Upper lobe of right lung (tissue), 1 donor: ENCODE results near the gene PSMB3. TPM values are rescaled to one million over a fixed set of nuclear protein-coding genes. Genes with fewer than 3 reads are reported as not detected.

Experiments
- ATAC-seq: fragments of 200-7000 bp; cut with Tn5 transposase; one replicate; pipeline ENCODE4 v1.9.1; 2020; ENCODE audit warnings: mild to moderate bottlenecking, moderate library complexity
- DNase-seq: peaks from one replicate; pipeline ENCODE4 v3.0.0-alpha.2; 2020
- H3K27ac ChIP-seq: fragments of 200-600 bp; one replicate; pipeline ENCODE4 v1.8.0; 2022
- H3K27me3 ChIP-seq: fragments of 200-600 bp; one replicate; pipeline ENCODE4 v1.8.0; 2022; ENCODE audit warnings: mild to moderate bottlenecking
- H3K36me3 ChIP-seq: fragments of 200-600 bp; one replicate; pipeline ENCODE4 v1.8.0; 2022
- H3K4me1 ChIP-seq: fragments of 200-600 bp; one replicate; pipeline ENCODE4 v1.8.0; 2022
- H3K4me3 ChIP-seq: fragments of 200-600 bp; one replicate; pipeline ENCODE4 v1.8.0; 2022; ENCODE audit warnings: mild to moderate bottlenecking
- H3K9me3 ChIP-seq: fragments of 200-600 bp; one replicate; pipeline ENCODE4 v1.8.0; 2022
- intact Hi-C: fragments of 100-400 bp; cut with DNase I; formaldehyde crosslinking; loops from one replicate; pipeline ENCODE4 v1.11.0; 2022
- total RNA-seq: library from RNA; stranded (reverse); fragmentation: NEBNext Ultra II Directional; extraction: Animal tissue kit (Norgen Biotek cat#: 25700); gene quantifications from one replicate; pipeline ENCODE4 v1.2.1, GENCODE V29; 2021
- TF ChIP-seq, protein P1 (sequence below): fragments of 200-600 bp; IDR thresholded peaks from one replicate; pipeline ENCODE4 v1.8.0; 2022; ENCODE audit warnings: antibody characterized with exemption
- donor health status: DM: no; HTN: yes; CAD: no; lungs with severe emphysema.

PSMB3 gene
- total RNA-seq, 1 donor from 2014 or later, result 127 TPM

DNA sequence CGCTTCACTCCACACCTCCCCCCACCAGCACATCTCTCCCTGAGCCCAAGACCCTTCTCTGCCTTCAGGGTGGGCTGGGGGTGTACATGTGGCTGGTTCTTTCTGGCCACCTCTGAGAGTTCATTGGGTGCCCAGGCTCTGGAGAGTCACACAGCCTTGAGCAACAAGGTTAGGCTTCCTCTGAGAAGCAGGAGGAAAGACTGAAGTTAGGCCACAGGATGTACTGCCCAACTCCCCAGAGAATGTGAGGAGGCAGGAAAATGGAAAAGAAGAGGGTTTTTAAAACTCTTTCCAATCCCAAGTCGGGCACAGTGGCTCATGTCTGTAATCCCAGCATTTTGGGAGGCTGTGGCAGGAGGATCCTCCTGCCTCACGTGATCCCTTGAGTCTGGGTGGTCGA, 11.7 kb upstream of the PSMB3 start:
- peaks cover 26% of the 10 kb centered on the region for H3K36me3 ChIP-seq
- no peaks in the 10 kb centered on the region for H3K27me3 ChIP-seq
- H3K4me3 ChIP-seq, result no peak overlapping the region
- no peak for ATAC-seq
- H3K9me3 ChIP-seq, result no peaks in the 10 kb centered on the region
- TF ChIP-seq, protein P1, sequence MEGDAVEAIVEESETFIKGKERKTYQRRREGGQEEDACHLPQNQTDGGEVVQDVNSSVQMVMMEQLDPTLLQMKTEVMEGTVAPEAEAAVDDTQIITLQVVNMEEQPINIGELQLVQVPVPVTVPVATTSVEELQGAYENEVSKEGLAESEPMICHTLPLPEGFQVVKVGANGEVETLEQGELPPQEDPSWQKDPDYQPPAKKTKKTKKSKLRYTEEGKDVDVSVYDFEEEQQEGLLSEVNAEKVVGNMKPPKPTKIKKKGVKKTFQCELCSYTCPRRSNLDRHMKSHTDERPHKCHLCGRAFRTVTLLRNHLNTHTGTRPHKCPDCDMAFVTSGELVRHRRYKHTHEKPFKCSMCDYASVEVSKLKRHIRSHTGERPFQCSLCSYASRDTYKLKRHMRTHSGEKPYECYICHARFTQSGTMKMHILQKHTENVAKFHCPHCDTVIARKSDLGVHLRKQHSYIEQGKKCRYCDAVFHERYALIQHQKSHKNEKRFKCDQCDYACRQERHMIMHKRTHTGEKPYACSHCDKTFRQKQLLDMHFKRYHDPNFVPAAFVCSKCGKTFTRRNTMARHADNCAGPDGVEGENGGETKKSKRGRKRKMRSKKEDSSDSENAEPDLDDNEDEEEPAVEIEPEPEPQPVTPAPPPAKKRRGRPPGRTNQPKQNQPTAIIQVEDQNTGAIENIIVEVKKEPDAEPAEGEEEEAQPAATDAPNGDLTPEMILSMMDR, result no peak
- no peak for DNase-seq
- intact Hi-C loops, result no loop called here
- H3K4me1 ChIP-seq, result peaks cover 29% of the 10 kb centered on the region
- no peak overlapping the region for H3K27ac ChIP-seq

GRCh38 chr17:38741461-38741860, 11.1 kb upstream of the PSMB3 start:
- intact Hi-C loops, result no loop called here
- no peak overlapping the region for H3K4me3 ChIP-seq
- H3K4me1 ChIP-seq, result peaks cover 33% of the 10 kb centered on the region
- ATAC-seq (no peak), DNase-seq (no peak)
- H3K36me3 ChIP-seq, result peaks cover 19% of the 10 kb centered on the region
- H3K9me3 ChIP-seq, result no peaks in the 10 kb centered on the region
- TF ChIP-seq, protein P1, result no peak
- H3K27ac ChIP-seq, result peak overlapping the region; percentile 85
- no peaks in the 10 kb centered on the region for H3K27me3 ChIP-seq

- DNase-seq (peak; percentile 79), ATAC-seq (peak; percentile 68)
- Histone ChIP-seq H3K27ac (peak overlapping the region; percentile 85), H3K4me3 (no peak overlapping the region), H3K27me3 (no peaks in the 10 kb centered on the region), H3K4me1 (peaks cover 38% of the 10 kb centered on the region), H3K9me3 (no peaks in the 10 kb centered on the region), H3K36me3 (peaks cover 14% of the 10 kb centered on the region)
- intact Hi-C loops, result no loop called here
- TF ChIP-seq, protein P1, result no peak
These were observed 10.6 kb upstream of the PSMB3 start for GRCh38 chr17:38741921-38742410.

DNA sequence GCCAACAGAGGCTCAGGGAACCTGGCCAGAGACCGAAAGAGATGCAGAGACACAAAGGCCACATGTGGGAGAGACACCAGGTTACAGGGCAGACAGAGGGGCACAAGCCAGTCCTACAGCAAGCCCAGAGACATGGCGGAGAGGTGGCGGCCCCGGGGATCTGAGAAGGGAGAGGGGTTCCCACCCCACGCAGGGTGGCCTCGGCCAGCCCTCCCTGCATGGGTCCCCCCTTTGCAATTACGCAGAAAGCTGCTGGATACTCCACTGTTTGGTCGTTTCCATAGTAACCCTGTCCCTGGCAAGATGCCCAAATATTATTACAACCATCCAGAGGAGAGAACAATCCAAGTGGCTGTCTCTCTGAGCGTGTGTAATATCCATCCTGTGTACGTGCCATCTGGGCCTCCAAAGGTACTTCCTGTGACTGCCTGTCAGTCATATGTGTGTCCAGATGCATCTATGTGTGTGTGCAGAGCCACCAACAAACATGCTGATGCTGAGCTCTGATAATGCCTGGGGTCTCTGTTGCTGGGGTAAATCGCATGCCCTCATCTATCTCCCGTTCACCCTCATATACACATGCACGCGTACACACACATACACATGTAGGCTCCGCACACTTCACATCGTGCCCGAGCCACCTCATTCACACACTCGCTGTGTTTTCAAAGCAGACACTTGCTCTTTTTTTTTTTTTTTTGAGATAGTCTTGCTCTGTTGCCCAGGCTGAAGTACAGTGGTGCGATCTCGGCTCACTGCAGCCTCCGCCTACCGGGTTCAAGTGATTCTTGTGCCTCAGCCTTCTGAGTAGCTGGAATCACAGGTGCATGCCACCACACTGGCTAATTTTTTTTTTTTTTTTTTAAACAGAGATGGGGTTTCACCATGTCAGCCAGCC, 9.9 kb upstream of the PSMB3 start:
- Histone ChIP-seq H3K4me3 (no peak overlapping the region), H3K36me3 (peaks cover 14% of the 10 kb centered on the region), H3K9me3 (no peaks in the 10 kb centered on the region), H3K27me3 (no peaks in the 10 kb centered on the region), H3K27ac (peak overlapping the region; percentile 85), H3K4me1 (peaks cover 40% of the 10 kb centered on the region)
- intact Hi-C loops, result no loop called here
- TF ChIP-seq, protein P1, result no peak
- ATAC-seq (peak; percentile 19), DNase-seq (no peak)

- Histone ChIP-seq H3K27ac (no peak overlapping the region), H3K36me3 (peaks cover 6% of the 10 kb centered on the region), H3K9me3 (no peaks in the 10 kb centered on the region), H3K4me3 (no peak overlapping the region), H3K27me3 (no peaks in the 10 kb centered on the region), H3K4me1 (peaks cover 40% of the 10 kb centered on the region)
- peak; percentile 21 for ATAC-seq
- peak; percentile 72 for DNase-seq
- TF ChIP-seq, protein P1, result no peak
- intact Hi-C loops, result no loop called here
These were observed 8.9 kb upstream of the PSMB3 start for GRCh38 chr17:38743556-38744171.
